Suprapubic skin (tissue), 4 donors: Measurements from ENCODE around the gene EPX.

Experiments
- CTCF ChIP-seq, 2 donors: fragments of 200-600 bp in 1 of 2; fragments of 450-650 bp in 1 of 2; sonication (generic) in 1 of 2; IDR thresholded peaks; one replicate each; pipeline ENCODE4 v1.5.1; 2016 to 2019; ENCODE audit warnings: antibody characterized with exemption in 2 of 2, mild to moderate bottlenecking in 1 of 2, moderate library complexity in 1 of 2
- EP300 ChIP-seq: sonication (generic); formaldehyde crosslinking; IDR thresholded peaks from one replicate; pipeline ENCODE4 v1.6.1; 2017; ENCODE audit warnings: antibody characterized with exemption
- POLR2A ChIP-seq, 2 donors: fragments of 450-650 bp; IDR thresholded peaks; one replicate each; pipeline ENCODE4 v1.6.1; 2017; ENCODE audit warnings: antibody characterized with exemption in 2 of 2, mild to moderate bottlenecking in 2 of 2, moderate library complexity in 2 of 2
- POLR2AphosphoS5 ChIP-seq, 3 donors: sonication (generic); formaldehyde crosslinking; IDR thresholded peaks; one replicate each; pipeline ENCODE4 v1.6.1; 2017; ENCODE audit warnings: antibody characterized with exemption in 3 of 3

DNA sequence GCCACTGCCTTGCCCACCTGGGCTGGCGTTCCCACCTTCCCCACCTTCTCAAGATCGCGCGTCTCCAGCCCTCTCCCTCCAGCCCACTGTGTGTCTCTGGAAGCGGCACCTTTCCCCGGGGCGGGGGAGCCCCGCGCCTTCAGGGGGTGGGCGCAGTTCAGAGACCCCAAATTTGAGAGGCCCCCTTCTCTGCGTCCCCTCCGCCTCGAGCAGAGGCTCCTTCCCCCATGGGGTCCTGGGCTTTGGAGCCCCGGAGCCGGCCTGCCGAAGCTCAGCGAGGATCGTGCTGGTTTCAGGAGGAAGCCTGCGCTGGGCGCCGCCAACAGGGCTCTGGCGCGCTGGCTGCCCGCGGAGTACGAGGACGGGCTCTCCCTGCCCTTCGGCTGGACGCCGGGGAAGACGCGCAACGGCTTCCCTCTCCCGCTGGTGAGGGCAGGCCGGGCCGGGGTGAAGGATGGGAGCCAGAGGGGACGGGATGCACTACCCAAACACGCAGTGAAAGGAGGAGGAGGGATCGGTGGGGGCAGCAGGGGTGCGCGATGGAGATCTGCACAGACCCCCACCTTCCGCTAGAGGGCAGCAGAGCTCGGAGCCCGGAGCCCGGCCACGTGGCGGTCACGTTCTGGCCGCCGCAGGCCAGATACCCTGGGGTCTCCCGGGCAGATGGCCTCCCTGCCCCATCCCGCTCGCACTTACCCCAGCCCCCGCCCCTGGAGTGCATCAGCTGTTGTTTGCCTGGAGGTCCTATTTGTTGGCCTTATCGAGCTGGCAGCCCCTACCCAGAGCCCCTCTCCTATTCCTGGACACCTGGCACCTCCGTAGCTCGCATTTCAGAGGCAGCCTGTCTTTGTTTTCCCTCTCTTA, 57.0 kb downstream of the EPX start:
- TF ChIP-seq POLR2A (IDR thresholded peaks at IDR 0.05) (no peak), CTCF (IDR thresholded peaks at IDR 0.05) (peak; percentile 60 to 93), EP300 (no peak), POLR2AphosphoS5 (IDR thresholded peaks at IDR 0.05) (no peak)
